ENCODE data around the gene STAG1.

- TF ChIP-seq CTCF (IDR thresholded peaks at IDR 0.05; ENCODE audit: insufficient read depth, low read length, poor library complexity, severe bottlenecking): no peak
- no peak for TF ChIP-seq EZH2phosphoT487 (conservative IDR thresholded peaks at IDR 0.05; ENCODE audit: low read length)
These were observed 440.2 kb downstream of the STAG1 start for GRCh38 chr3:136311968-136312367.

All from SU-DHL-6 (cell line).